ENCODE data around the gene PTGIR. TPM values are rescaled to one million over a fixed set of nuclear protein-coding genes. Genes with fewer than 3 reads are reported as not detected.
"Not testable (repeated sequence)": the region's sequence is repeated elsewhere in the genome, so short reads cannot be mapped to it uniquely, and the experiment has no call there.

Gene PTGIR
- total RNA-seq, 1 donor from 2014 or later = 3.5 TPM

- peak; percentile 72 for DNase-seq (ENCODE audit: low spot score)
These were observed 14.7 kb upstream of the PTGIR start for GRCh38 chr19:46639358-46640182.

- no peak for DNase-seq (ENCODE audit: low spot score)
These were observed 12.3 kb upstream of the PTGIR start for GRCh38 chr19:46637224-46637623.

GRCh38 chr19:46635920-46636761, 11.3 kb upstream of the PTGIR start, which contains the start of gene GNG8:
TSS of gene GNG8 (minus strand) at chr19:46636202. CDS start at chr19:46634682, 1,520 bp downstream.
- DNase-seq (ENCODE audit: low spot score) = no peak

- DNase-seq (ENCODE audit: low spot score) = no peak
These were observed 9.8 kb upstream of the PTGIR start for GRCh38 chr19:46634656-46635218.

GRCh38 chr19:46634045-46634655, 9.3 kb upstream of the PTGIR start:
- peak; percentile 92 for DNase-seq (ENCODE audit: low spot score)

GRCh38 chr19:46633130-46633529, 8.2 kb upstream of the PTGIR start:
- no peak for DNase-seq (ENCODE audit: low spot score)

GRCh38 chr19:46631481-46631880, 6.6 kb upstream of the PTGIR start:
- DNase-seq (ENCODE audit: low spot score) = no peak

- DNase-seq (ENCODE audit: low spot score) = no peak
These were observed 5.8 kb upstream of the PTGIR start for GRCh38 chr19:46630586-46631205.

- DNase-seq (ENCODE audit: low spot score) = no peak
These were observed 4.7 kb upstream of the PTGIR start for GRCh38 chr19:46629546-46630025.

- DNase-seq (ENCODE audit: low spot score) = not testable (repeated sequence)
These were observed 4.1 kb upstream of the PTGIR start for GRCh38 chr19:46628970-46629369.

GRCh38 chr19:46626446-46626845, 1.6 kb upstream of the PTGIR start:
- DNase-seq (ENCODE audit: low spot score) = no peak

GRCh38 chr19:46625731-46626130, 842 bp upstream of the PTGIR start:
- no peak for DNase-seq (ENCODE audit: low spot score)

- DNase-seq (ENCODE audit: low spot score) = no peak
These were observed 880 bp downstream of the PTGIR start for GRCh38 chr19:46623915-46624502.

GRCh38 chr19:46622118-46622446, 2.8 kb downstream of the PTGIR start:
- DNase-seq (ENCODE audit: low spot score) = no peak

GRCh38 chr19:46621191-46622117, 3.4 kb downstream of the PTGIR start:
- no peak for DNase-seq (ENCODE audit: low spot score)

GRCh38 chr19:46620716-46621115, 4.2 kb downstream of the PTGIR start:
- no peak for DNase-seq (ENCODE audit: low spot score)

- DNase-seq (ENCODE audit: low spot score) = no peak
These were observed 4.6 kb downstream of the PTGIR start for GRCh38 chr19:46620267-46620666.

GRCh38 chr19:46618670-46619231, 6.1 kb downstream of the PTGIR start:
- DNase-seq (ENCODE audit: low spot score) = no peak

- DNase-seq (ENCODE audit: low spot score) = no peak
These were observed 7.3 kb downstream of the PTGIR start for GRCh38 chr19:46617601-46618000.
